Left lung (tissue), 10 donors: ENCODE data around the gene PLXNA3. TPM values are rescaled to one million over a fixed set of nuclear protein-coding genes. Genes with fewer than 3 reads are reported as not detected.

Experiments
- ATAC-seq: fragments of 200-7000 bp; cut with Tn5 transposase; one replicate; pipeline ENCODE4 v1.9.1; 2020; ENCODE audit warnings: moderate library complexity
- DNase-seq, 4 donors: peaks; one replicate each; pipeline ENCODE4 v3.0.0-alpha.2; 2013 to 2020
- H3K27ac ChIP-seq, 2 donors: fragments of 200-600 bp; sonication (generic) in 1 of 2; one replicate each; pipeline versions ENCODE4 v1.5.0 to v1.8.0; 2020 to 2021
- H3K27me3 ChIP-seq, 2 donors: fragments of 200-600 bp; sonication (generic) in 1 of 2; one replicate each; pipeline versions ENCODE4 v1.5.0 to v1.8.0; 2020 to 2021
- H3K36me3 ChIP-seq, 2 donors: fragments of 200-600 bp; sonication (generic) in 1 of 2; one replicate each; pipeline versions ENCODE4 v1.5.0 to v1.8.0; 2020 to 2021
- H3K4me1 ChIP-seq, 2 donors: fragments of 200-600 bp; one replicate each; pipeline ENCODE4 v1.8.0; 2021
- H3K4me3 ChIP-seq, 2 donors: fragments of 200-600 bp; sonication (generic) in 1 of 2; one replicate each; pipeline versions ENCODE4 v1.5.0 to v1.8.0; 2020 to 2021; ENCODE audit warnings: mild to moderate bottlenecking in 1 of 2
- H3K9me3 ChIP-seq, 2 donors: fragments of 200-600 bp; sonication (generic) in 1 of 2; one replicate each; pipeline versions ENCODE4 v1.5.0 to v1.8.0; 2020 to 2021
- CTCF ChIP-seq, 2 donors: fragments of 200-600 bp; sonication (generic) in 1 of 2; IDR thresholded peaks; one replicate each; pipeline versions ENCODE4 v1.5.0 to v1.8.0; 2021; ENCODE audit warnings: antibody characterized with exemption in 2 of 2
- intact Hi-C, 2 donors: fragments of 100-400 bp; cut with DNase I; formaldehyde crosslinking; loops; one replicate each; pipeline versions ENCODE4 v1.11.2 to v1.14.2; 2022
- polyA plus RNA-seq, 6 donors: library from polyadenylated mRNA; unstranded; fragments of 120-200 nt; gene quantifications; one replicate each; pipeline ENCODE4 v1.2.1, GENCODE V29; 2013; ENCODE audit not compliant: insufficient read length in 6 of 6
- total RNA-seq, 2 donors: library from RNA; stranded (reverse); fragmentation: NEBNext Ultra II Directional; extraction: Animal tissue kit (Norgen Biotek cat#: 25700); gene quantifications; one replicate each; pipeline ENCODE4 v1.2.1, GENCODE V29; 2021
- donor health status: DM: no; HTN: yes; CAD: no.
- donor health status: DM: no; HTN: no; CAD: no.

PLXNA3 gene
- total and polyA plus RNA-seq, 8 donors: 48.7 to 83.6 (median 60.9) TPM

DNA sequence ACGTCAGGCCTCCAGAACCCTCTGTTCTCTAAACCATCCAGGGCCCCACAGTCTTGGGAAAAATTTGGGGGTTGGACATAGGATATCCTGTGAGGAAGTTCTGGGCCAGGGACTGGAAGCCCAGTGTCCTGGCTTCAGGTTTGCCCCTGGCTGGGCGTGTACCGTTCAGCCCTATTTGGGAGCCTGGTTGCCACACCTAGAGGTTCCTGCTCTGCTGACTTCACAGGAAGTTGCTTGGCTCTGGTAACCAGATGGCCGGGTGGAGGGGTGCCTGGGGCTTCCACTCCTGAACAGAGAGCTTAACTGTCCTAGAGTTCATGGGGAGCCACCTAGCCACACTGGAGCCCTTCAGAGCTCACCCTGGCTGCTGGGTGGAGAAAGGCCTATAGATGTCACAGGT is 45.6 kb upstream of the PLXNA3 start:
- peaks cover 0 to 37% of the 10 kb centered on the region in 2 donors for H3K4me1 ChIP-seq
- ATAC-seq: no peak
- H3K36me3 ChIP-seq: no peaks in the 10 kb centered on the region
- no peak for TF ChIP-seq CTCF (IDR thresholded peaks at IDR 0.05)
- DNase-seq: no peak
- H3K27me3 ChIP-seq: no peaks in the 10 kb centered on the region
- intact Hi-C loops: no loop called here
- peak overlapping the region; percentile 91 to 94 for H3K27ac ChIP-seq
- no peaks in the 10 kb centered on the region for H3K9me3 ChIP-seq
- peak overlapping the region; percentile 50 to 68 for H3K4me3 ChIP-seq

DNA sequence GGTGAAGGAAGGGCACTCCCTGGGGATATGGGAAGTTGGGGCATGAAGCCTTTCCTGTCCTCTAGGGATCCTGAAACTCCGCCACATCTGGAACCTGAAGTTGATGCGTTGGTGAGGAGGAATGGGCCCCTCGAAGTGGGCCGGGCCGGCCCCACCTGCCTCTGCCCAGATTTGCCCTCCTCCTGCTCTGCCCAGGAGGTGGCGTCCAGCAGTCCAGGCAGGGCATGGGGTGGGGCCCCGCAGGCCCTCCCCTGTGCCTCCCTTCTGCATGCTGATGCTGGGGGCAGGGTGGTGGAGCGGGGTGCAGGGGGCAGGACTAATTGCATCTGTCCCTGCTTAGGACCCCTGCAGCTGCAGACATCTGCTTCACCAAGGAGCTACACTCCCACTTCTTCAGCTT is 44.9 kb upstream of the PLXNA3 start:
- intact Hi-C loops: no loop called here
- Histone ChIP-seq H3K36me3 (no peaks in the 10 kb centered on the region), H3K9me3 (no peaks in the 10 kb centered on the region), H3K27ac (peak overlapping the region in 1 of 2 donors; percentile 94), H3K4me3 (no peak overlapping the region), H3K27me3 (no peaks in the 10 kb centered on the region), H3K4me1 (peaks cover 0 to 32% of the 10 kb centered on the region in 2 donors)
- ATAC-seq (no peak), DNase-seq (no peak)
- TF ChIP-seq CTCF (IDR thresholded peaks at IDR 0.05): no peak

DNA sequence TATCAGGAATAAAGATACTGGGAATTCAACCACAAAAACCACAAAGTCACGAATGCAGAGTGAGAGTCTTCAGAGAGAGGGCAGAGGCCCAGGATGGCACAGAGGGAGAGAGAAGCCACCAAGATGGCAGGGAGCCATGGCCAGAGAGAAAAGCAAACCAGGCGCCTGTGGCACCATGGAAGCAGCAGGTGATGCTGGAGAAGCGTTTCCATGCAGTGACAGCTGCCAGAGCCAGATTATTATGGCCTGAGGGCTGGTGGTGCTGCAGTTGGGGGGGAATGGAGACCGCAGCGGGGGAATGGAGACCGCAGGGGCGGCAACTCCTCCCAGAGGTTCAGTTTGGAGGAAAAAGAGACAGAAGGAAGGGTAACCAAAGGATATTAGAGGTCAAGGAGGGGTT is 40.9 kb upstream of the PLXNA3 start:
- intact Hi-C loops: no loop called here
- H3K36me3 ChIP-seq: peaks cover 0 to 7% of the 10 kb centered on the region in 2 donors
- H3K27ac ChIP-seq: no peak overlapping the region
- H3K27me3 ChIP-seq: no peaks in the 10 kb centered on the region
- H3K4me3 ChIP-seq: no peak overlapping the region
- no peaks in the 10 kb centered on the region for H3K9me3 ChIP-seq
- ATAC-seq (no peak), DNase-seq (no peak)
- no peak for TF ChIP-seq CTCF (IDR thresholded peaks at IDR 0.05)
- peaks cover 0 to 7% of the 10 kb centered on the region in 2 donors for H3K4me1 ChIP-seq

DNA sequence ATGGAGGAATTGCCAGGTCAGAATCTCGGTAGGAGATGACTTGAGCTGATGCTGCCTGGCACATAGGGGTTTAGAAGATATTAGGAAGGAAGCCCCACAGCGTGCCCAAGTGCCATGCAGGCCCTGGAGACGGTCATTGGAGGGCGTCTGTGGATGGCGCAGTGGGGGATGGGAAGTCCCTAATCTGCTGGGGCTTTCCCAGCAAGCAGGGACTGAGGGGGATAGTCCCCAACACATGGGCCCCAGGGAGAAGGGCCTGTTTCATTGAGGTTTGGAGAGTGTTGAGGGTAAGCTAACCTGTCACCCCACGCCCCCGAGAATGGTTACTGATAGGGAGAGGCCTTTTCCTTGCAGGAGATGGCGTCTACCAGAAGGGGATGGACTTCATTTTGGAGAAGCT is 38.9 kb upstream of the PLXNA3 start:
- intact Hi-C loops: no loop called here
- H3K27ac ChIP-seq: no peak overlapping the region

More for the DNA sequence above, 38.9 kb upstream of the PLXNA3 start:
- ATAC-seq: no peak
- Histone ChIP-seq H3K27me3 (no peaks in the 10 kb centered on the region), H3K9me3 (no peaks in the 10 kb centered on the region), H3K4me1 (no peaks in the 10 kb centered on the region), H3K4me3 (no peak overlapping the region), H3K36me3 (peaks cover 0 to 7% of the 10 kb centered on the region in 2 donors)
- TF ChIP-seq CTCF (IDR thresholded peaks at IDR 0.05): no peak
- no peak for DNase-seq
